ENCODE data around the gene SGCG.

Gene SGCG

GRCh38 chr13:23267571-23267970 is 86.8 kb downstream of the SGCG start:
- TF ChIP-seq TAF1 (IDR thresholded peaks at IDR 0.05; ENCODE audit: borderline replicate concordance, insufficient read depth, low read length) = no peak
- TF ChIP-seq REST (IDR thresholded peaks at IDR 0.05; ENCODE audit: insufficient read depth in 1 of 2, low read depth in 2 of 2, low read length in 2 of 2) = no peak
- TF ChIP-seq FOXP2 (optimal IDR thresholded peaks at IDR 0.05; ENCODE audit: borderline replicate concordance, extremely low read depth, extremely low read length, insufficient read depth) = no peak
- no peak for TF ChIP-seq SIN3A (IDR thresholded peaks at IDR 0.05; ENCODE audit: borderline replicate concordance, insufficient read depth, low read length)
- TF ChIP-seq POLR2AphosphoS5 (IDR thresholded peaks at IDR 0.05; ENCODE audit: low read depth, low read length) = no peak

GRCh38 chr13:23268441-23268840 is 87.7 kb downstream of the SGCG start:
- no peak for TF ChIP-seq POLR2AphosphoS5 (IDR thresholded peaks at IDR 0.05; ENCODE audit: low read depth, low read length)
- TF ChIP-seq TAF1 (IDR thresholded peaks at IDR 0.05; ENCODE audit: borderline replicate concordance, insufficient read depth, low read length) = no peak
- no peak for TF ChIP-seq FOXP2 (optimal IDR thresholded peaks at IDR 0.05; ENCODE audit: borderline replicate concordance, extremely low read depth, extremely low read length, insufficient read depth)
- TF ChIP-seq SIN3A (IDR thresholded peaks at IDR 0.05; ENCODE audit: borderline replicate concordance, insufficient read depth, low read length) = no peak
- TF ChIP-seq REST (IDR thresholded peaks at IDR 0.05; ENCODE audit: insufficient read depth in 1 of 2, low read depth in 2 of 2, low read length in 2 of 2) = no peak

- TF ChIP-seq REST (IDR thresholded peaks at IDR 0.05; ENCODE audit: insufficient read depth in 1 of 2, low read depth in 2 of 2, low read length in 2 of 2) (no peak), FOXP2 (optimal IDR thresholded peaks at IDR 0.05; ENCODE audit: borderline replicate concordance, extremely low read depth, extremely low read length, insufficient read depth) (no peak), SIN3A (IDR thresholded peaks at IDR 0.05; ENCODE audit: borderline replicate concordance, insufficient read depth, low read length) (no peak), TAF1 (IDR thresholded peaks at IDR 0.05; ENCODE audit: borderline replicate concordance, insufficient read depth, low read length) (no peak), POLR2AphosphoS5 (IDR thresholded peaks at IDR 0.05; ENCODE audit: low read depth, low read length) (no peak)
These were observed 90.6 kb downstream of the SGCG start for GRCh38 chr13:23271331-23271730.

- no peak for TF ChIP-seq POLR2AphosphoS5 (IDR thresholded peaks at IDR 0.05; ENCODE audit: low read depth, low read length)
- no peak for TF ChIP-seq FOXP2 (optimal IDR thresholded peaks at IDR 0.05; ENCODE audit: borderline replicate concordance, extremely low read depth, extremely low read length, insufficient read depth)
- TF ChIP-seq TAF1 (IDR thresholded peaks at IDR 0.05; ENCODE audit: borderline replicate concordance, insufficient read depth, low read length) = no peak
- no peak for TF ChIP-seq REST (IDR thresholded peaks at IDR 0.05; ENCODE audit: insufficient read depth in 1 of 2, low read depth in 2 of 2, low read length in 2 of 2)
- TF ChIP-seq SIN3A (IDR thresholded peaks at IDR 0.05; ENCODE audit: borderline replicate concordance, insufficient read depth, low read length) = no peak
These were observed 92.7 kb downstream of the SGCG start for GRCh38 chr13:23273498-23273897.

- TF ChIP-seq TAF1 (IDR thresholded peaks at IDR 0.05; ENCODE audit: borderline replicate concordance, insufficient read depth, low read length) (no peak), FOXP2 (optimal IDR thresholded peaks at IDR 0.05; ENCODE audit: borderline replicate concordance, extremely low read depth, extremely low read length, insufficient read depth) (no peak), REST (IDR thresholded peaks at IDR 0.05; ENCODE audit: insufficient read depth in 1 of 2, low read depth in 2 of 2, low read length in 2 of 2) (no peak), POLR2AphosphoS5 (IDR thresholded peaks at IDR 0.05; ENCODE audit: low read depth, low read length) (no peak), SIN3A (IDR thresholded peaks at IDR 0.05; ENCODE audit: borderline replicate concordance, insufficient read depth, low read length) (no peak)
These were observed 98.5 kb downstream of the SGCG start for GRCh38 chr13:23279321-23279720.
